T-helper 2 cell treated with Interferon-gamma antibody and Interleukin-4, amounts not matched to agents 5 μg/mL and 100 μg/mL, for 36 hours (primary cell): ENCODE measurements around the gene ABCA4.

Experiments
- DNase-seq: peaks from one replicate; pipeline ENCODE4 v3.0.0; 2021; ENCODE audit warnings: low spot score
- H3K27ac Mint-ChIP-seq: one replicate; pipeline ENCODE4 v1.8.0; 2021; ENCODE audit warnings: mild to moderate bottlenecking, mixed read lengths
- H3K27me3 Mint-ChIP-seq: one replicate; pipeline ENCODE4 v1.8.0; 2021; ENCODE audit warnings: low read depth, mixed read lengths
- H3K36me3 Mint-ChIP-seq: one replicate; pipeline ENCODE4 v1.8.0; 2021; ENCODE audit warnings: low read depth, mixed read lengths
- H3K4me1 Mint-ChIP-seq: one replicate; pipeline ENCODE4 v1.8.0; 2021; ENCODE audit warnings: low read depth, mixed read lengths
- H3K4me3 Mint-ChIP-seq: one replicate; pipeline ENCODE4 v1.8.0; 2022; ENCODE audit warnings: mild to moderate bottlenecking, moderate library complexity, mixed read lengths
- H3K9me3 Mint-ChIP-seq: one replicate; pipeline ENCODE4 v1.8.0; 2021; ENCODE audit warnings: mixed read lengths

ABCA4 gene

DNA sequence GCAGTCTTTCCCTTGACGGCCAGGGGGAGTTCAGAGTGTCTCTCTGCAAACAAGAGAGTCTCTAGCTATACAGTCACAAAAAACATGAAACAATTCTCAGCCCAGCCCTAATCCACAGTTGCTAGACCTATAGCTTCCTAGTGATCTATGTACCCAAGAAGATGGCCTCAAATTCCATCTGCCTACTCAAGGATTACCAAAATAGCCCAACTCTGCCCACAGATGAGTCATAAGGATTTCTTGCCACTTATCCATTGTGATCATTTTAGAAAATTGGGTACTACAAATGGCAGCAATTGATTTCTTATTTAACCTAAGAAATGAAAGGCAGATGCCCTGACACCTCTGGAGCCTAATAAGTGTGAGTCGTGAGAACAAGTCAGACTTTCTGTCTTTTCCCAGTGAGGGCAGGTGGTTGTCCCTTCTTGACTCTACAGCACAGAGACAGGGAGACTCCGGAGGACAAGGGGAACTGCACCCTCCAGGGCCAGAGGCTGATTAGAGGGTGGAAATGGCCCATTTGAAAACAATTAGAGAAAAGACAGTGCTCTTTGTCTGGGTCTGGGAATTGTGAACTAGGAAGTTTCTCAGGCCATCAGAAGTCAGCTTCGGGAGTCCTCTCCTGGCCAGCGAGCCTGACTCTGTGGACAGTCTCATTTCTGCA, 65.4 kb downstream of the ABCA4 start:
- H3K4me1 Mint-ChIP-seq: no peaks in the 10 kb centered on the region
- H3K27me3 Mint-ChIP-seq: peaks cover 8% of the 10 kb centered on the region
- DNase-seq: no peak
- no peak overlapping the region for H3K27ac Mint-ChIP-seq
- H3K9me3 Mint-ChIP-seq: no peaks in the 10 kb centered on the region
- H3K4me3 Mint-ChIP-seq: no peak overlapping the region
- H3K36me3 Mint-ChIP-seq: no peaks in the 10 kb centered on the region

- H3K4me3 Mint-ChIP-seq: no peak overlapping the region
- H3K9me3 Mint-ChIP-seq: no peaks in the 10 kb centered on the region
- no peaks in the 10 kb centered on the region for H3K4me1 Mint-ChIP-seq
- no peaks in the 10 kb centered on the region for H3K36me3 Mint-ChIP-seq
- peaks cover 10% of the 10 kb centered on the region for H3K27me3 Mint-ChIP-seq
- DNase-seq: no peak
- H3K27ac Mint-ChIP-seq: no peak overlapping the region
Measured at GRCh38 chr1:94050675-94051074, 70.3 kb downstream of the ABCA4 start.

DNA sequence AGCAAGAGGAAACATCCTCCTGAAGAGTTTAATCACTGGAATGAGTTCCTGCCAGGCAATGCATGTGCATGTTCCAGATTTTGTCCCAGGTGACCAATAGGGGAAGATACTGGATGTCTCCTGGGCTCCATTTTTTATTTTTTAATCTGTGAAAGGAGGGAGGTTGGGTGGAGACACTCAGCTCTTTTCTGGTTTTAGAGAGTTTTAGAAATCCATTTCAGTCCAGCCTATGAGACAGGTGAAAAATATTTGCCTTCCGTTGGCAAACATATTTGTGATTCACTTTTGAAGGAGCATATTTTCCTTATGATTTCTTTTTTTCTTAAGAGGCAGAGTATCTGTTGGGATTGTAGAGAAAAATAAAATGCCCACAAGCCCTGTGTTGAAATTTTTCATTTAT, 70.7 kb downstream of the ABCA4 start:
- Mint-ChIP-seq H3K4me3 (no peak overlapping the region), H3K9me3 (no peaks in the 10 kb centered on the region), H3K27me3 (peaks cover 10% of the 10 kb centered on the region), H3K4me1 (peaks cover 3% of the 10 kb centered on the region), H3K36me3 (no peaks in the 10 kb centered on the region), H3K27ac (no peak overlapping the region)
- DNase-seq: no peak

- Mint-ChIP-seq H3K9me3 (no peaks in the 10 kb centered on the region), H3K4me3 (no peak overlapping the region)
Measured at GRCh38 chr1:94049791-94050190, 71.2 kb downstream of the ABCA4 start.

GRCh38 chr1:94048413-94049164, 72.4 kb downstream of the ABCA4 start:
- Mint-ChIP-seq H3K27ac (no peak overlapping the region), H3K27me3 (peaks cover 14% of the 10 kb centered on the region), H3K36me3 (no peaks in the 10 kb centered on the region), H3K4me1 (peaks cover 7% of the 10 kb centered on the region), H3K4me3 (no peak overlapping the region), H3K9me3 (no peaks in the 10 kb centered on the region)
- no peak for DNase-seq

More at GRCh38 chr1:94049791-94050190, 71.2 kb downstream of the ABCA4 start:
- no peak for DNase-seq
- H3K36me3 Mint-ChIP-seq: no peaks in the 10 kb centered on the region
- H3K4me1 Mint-ChIP-seq: peaks cover 3% of the 10 kb centered on the region
- H3K27me3 Mint-ChIP-seq: peaks cover 10% of the 10 kb centered on the region
- no peak overlapping the region for H3K27ac Mint-ChIP-seq

GRCh38 chr1:94047949-94048348, 73.0 kb downstream of the ABCA4 start:
- no peak for DNase-seq
- no peak overlapping the region for H3K27ac Mint-ChIP-seq
- H3K9me3 Mint-ChIP-seq: no peaks in the 10 kb centered on the region
- peaks cover 7% of the 10 kb centered on the region for H3K4me1 Mint-ChIP-seq
- peaks cover 16% of the 10 kb centered on the region for H3K27me3 Mint-ChIP-seq
- no peaks in the 10 kb centered on the region for H3K36me3 Mint-ChIP-seq
- no peak overlapping the region for H3K4me3 Mint-ChIP-seq

- Mint-ChIP-seq H3K9me3 (no peaks in the 10 kb centered on the region), H3K4me1 (peaks cover 7% of the 10 kb centered on the region), H3K27ac (no peak overlapping the region), H3K4me3 (peak overlapping the region; percentile 55), H3K27me3 (peaks cover 14% of the 10 kb centered on the region), H3K36me3 (no peaks in the 10 kb centered on the region)
- peak; percentile 8 for DNase-seq
Measured at GRCh38 chr1:94045465-94046056, 75.4 kb downstream of the ABCA4 start.

- Mint-ChIP-seq H3K4me1 (peaks cover 7% of the 10 kb centered on the region), H3K36me3 (no peaks in the 10 kb centered on the region), H3K27me3 (peaks cover 16% of the 10 kb centered on the region), H3K9me3 (no peaks in the 10 kb centered on the region), H3K27ac (no peak overlapping the region), H3K4me3 (no peak overlapping the region)
- DNase-seq: no peak
Measured at GRCh38 chr1:94044891-94045290, 76.1 kb downstream of the ABCA4 start.

GRCh38 chr1:94044290-94044790, 76.6 kb downstream of the ABCA4 start:
- H3K4me3 Mint-ChIP-seq: no peak overlapping the region
- H3K36me3 Mint-ChIP-seq: no peaks in the 10 kb centered on the region
- H3K4me1 Mint-ChIP-seq: peaks cover 8% of the 10 kb centered on the region
- no peak for DNase-seq
- no peak overlapping the region for H3K27ac Mint-ChIP-seq
- H3K27me3 Mint-ChIP-seq: peaks cover 15% of the 10 kb centered on the region
- no peaks in the 10 kb centered on the region for H3K9me3 Mint-ChIP-seq

GRCh38 chr1:94043738-94044289, 77.1 kb downstream of the ABCA4 start:
- Mint-ChIP-seq H3K27ac (no peak overlapping the region), H3K9me3 (no peaks in the 10 kb centered on the region), H3K4me1 (peaks cover 8% of the 10 kb centered on the region), H3K4me3 (no peak overlapping the region), H3K27me3 (peaks cover 15% of the 10 kb centered on the region), H3K36me3 (no peaks in the 10 kb centered on the region)
- no peak for DNase-seq

DNA sequence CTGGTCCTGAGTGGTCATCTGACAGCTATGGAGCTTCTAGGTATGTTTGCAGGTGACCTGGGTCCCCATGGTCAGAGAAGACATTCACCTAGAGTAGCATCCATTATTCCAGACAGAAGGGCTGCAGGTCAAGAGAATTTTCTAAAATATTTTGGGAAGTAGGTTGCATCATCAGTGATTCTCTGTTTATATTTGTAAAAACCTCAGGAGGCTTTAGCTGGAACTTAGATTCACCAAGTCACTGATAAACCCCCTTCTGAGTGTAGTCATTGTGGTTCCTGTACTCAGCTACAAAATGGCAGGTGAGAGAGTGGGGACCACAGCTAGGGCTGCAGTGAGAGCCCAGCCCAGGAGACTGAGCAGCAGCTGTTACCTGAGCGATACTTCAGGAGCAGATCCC, 78.6 kb downstream of the ABCA4 start:
- no peak overlapping the region for H3K27ac Mint-ChIP-seq
- DNase-seq: no peak
- no peaks in the 10 kb centered on the region for H3K36me3 Mint-ChIP-seq
- H3K4me1 Mint-ChIP-seq: peaks cover 14% of the 10 kb centered on the region
- peaks cover 18% of the 10 kb centered on the region for H3K27me3 Mint-ChIP-seq
- H3K9me3 Mint-ChIP-seq: no peaks in the 10 kb centered on the region
- H3K4me3 Mint-ChIP-seq: no peak overlapping the region

- Mint-ChIP-seq H3K4me1 (peaks cover 14% of the 10 kb centered on the region), H3K9me3 (no peaks in the 10 kb centered on the region), H3K27ac (no peak overlapping the region), H3K27me3 (peaks cover 20% of the 10 kb centered on the region), H3K4me3 (no peak overlapping the region), H3K36me3 (no peaks in the 10 kb centered on the region)
- no peak for DNase-seq
Measured at GRCh38 chr1:94039871-94040569, 80.9 kb downstream of the ABCA4 start.

DNA sequence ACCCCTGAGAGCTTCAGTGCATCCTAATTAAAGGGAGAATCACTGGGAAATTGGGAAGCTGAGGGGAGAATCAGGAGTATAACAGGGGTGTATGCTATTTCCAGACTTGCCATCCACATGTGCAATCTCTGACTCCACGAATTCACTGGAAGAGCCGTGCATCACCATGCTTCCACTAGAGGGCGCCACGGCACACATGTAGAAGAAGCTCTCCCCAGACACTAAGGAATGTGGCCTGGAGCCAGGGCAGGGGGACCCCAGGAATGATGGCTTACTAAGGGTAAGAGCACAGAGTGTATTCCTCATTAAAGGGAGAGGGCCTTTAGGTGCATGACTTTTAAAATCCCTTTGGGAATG, 81.5 kb downstream of the ABCA4 start:
- peak; percentile 27 for DNase-seq
- Mint-ChIP-seq H3K27me3 (peaks cover 20% of the 10 kb centered on the region), H3K36me3 (no peaks in the 10 kb centered on the region), H3K4me3 (no peak overlapping the region), H3K27ac (no peak overlapping the region), H3K9me3 (no peaks in the 10 kb centered on the region), H3K4me1 (peaks cover 14% of the 10 kb centered on the region)
